ENCODE measurements around the gene CRTC2.

Gene CRTC2

DNA sequence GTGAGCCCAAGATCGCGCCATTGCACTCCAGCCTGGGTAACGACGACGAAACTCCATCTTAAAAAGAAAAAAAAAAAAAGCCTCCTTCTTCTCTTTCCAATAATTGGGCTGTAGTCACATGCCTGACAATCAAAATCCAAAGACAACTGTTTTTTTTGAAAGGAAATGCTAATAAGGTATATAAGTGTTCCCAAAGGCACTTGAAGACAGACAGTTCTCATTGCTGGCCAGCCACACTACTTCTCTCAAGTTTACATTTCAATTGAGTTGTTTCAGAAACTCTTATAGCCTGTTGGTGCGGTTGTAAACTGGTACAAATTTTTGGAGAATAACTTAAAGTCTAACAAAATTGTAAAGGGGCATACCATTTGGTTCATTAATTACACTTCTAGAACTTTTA lies 58.9 kb downstream of the CRTC2 start:
- no peak for DNase-seq (ENCODE audit: low read depth)
- TF ChIP-seq, protein P1, sequence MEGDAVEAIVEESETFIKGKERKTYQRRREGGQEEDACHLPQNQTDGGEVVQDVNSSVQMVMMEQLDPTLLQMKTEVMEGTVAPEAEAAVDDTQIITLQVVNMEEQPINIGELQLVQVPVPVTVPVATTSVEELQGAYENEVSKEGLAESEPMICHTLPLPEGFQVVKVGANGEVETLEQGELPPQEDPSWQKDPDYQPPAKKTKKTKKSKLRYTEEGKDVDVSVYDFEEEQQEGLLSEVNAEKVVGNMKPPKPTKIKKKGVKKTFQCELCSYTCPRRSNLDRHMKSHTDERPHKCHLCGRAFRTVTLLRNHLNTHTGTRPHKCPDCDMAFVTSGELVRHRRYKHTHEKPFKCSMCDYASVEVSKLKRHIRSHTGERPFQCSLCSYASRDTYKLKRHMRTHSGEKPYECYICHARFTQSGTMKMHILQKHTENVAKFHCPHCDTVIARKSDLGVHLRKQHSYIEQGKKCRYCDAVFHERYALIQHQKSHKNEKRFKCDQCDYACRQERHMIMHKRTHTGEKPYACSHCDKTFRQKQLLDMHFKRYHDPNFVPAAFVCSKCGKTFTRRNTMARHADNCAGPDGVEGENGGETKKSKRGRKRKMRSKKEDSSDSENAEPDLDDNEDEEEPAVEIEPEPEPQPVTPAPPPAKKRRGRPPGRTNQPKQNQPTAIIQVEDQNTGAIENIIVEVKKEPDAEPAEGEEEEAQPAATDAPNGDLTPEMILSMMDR (conservative IDR thresholded peaks at IDR 0.05; ENCODE audit: low read length): no peak

More for the DNA sequence above, 58.9 kb downstream of the CRTC2 start:
- no peak overlapping the region for H3K4me3 ChIP-seq (ENCODE audit: low read length)

Measured in AG10803 (cell line).